Glutamatergic neuron (in vitro differentiated cells): ENCODE measurements around the gene OR52E4. TPM values are rescaled to one million over a fixed set of nuclear protein-coding genes. Genes with fewer than 3 reads are reported as not detected.

Experiments used
- DNase-seq: peaks from one replicate; pipeline ENCODE4 v3.0.0; 2022
- H3K27ac Mint-ChIP-seq: one replicate; pipeline ENCODE4 v1.8.0; 2020; ENCODE audit warnings: mild to moderate bottlenecking, mixed read lengths, inconsistent platforms; ENCODE audit not compliant: unreplicated experiment
- H3K27me3 Mint-ChIP-seq: one replicate; pipeline ENCODE4 v1.8.0; 2020; ENCODE audit warnings: mild to moderate bottlenecking, moderate library complexity, mixed read lengths, inconsistent platforms; ENCODE audit not compliant: unreplicated experiment
- H3K36me3 Mint-ChIP-seq: one replicate; pipeline ENCODE4 v1.8.0; 2020; ENCODE audit warnings: mild to moderate bottlenecking, mixed read lengths, inconsistent platforms; ENCODE audit not compliant: unreplicated experiment
- H3K4me1 Mint-ChIP-seq: one replicate; pipeline ENCODE4 v1.8.0; 2020; ENCODE audit warnings: mild to moderate bottlenecking, low read depth, mixed read lengths, inconsistent platforms; ENCODE audit not compliant: unreplicated experiment
- H3K4me3 Mint-ChIP-seq: one replicate; pipeline ENCODE4 v1.8.0; 2020; ENCODE audit warnings: mild to moderate bottlenecking, mixed read lengths, inconsistent platforms; ENCODE audit not compliant: unreplicated experiment
- H3K9me3 Mint-ChIP-seq: one replicate; pipeline ENCODE4 v1.8.0; 2020; ENCODE audit warnings: mild to moderate bottlenecking, moderate library complexity, mixed read lengths, inconsistent platforms; ENCODE audit not compliant: unreplicated experiment
- CTCF ChIP-seq: fragments of 200-600 bp; sonication (generic); IDR thresholded peaks from one replicate; pipeline ENCODE4 v1.5.0; 2021; ENCODE audit not compliant: partially characterized antibody, unreplicated experiment
- long read RNA-seq: library from polyadenylated mRNA; unstranded; transcript quantifications from one replicate; pipeline ENCODE4 v2.0.0, GENCODE V29; 2020; ENCODE audit not compliant: unreplicated experiment
- total RNA-seq: library from RNA; stranded (reverse); fragmentation: NEBNext Ultra II Directional; extraction: Animal tissue kit (Norgen Biotek cat#: 25700); gene quantifications from one replicate; pipeline ENCODE4 v1.2.1, GENCODE V29; 2021; ENCODE audit not compliant: unreplicated experiment

OR52E4 gene
- total RNA-seq = not detected
- long read RNA-seq = 0 reads

- Mint-ChIP-seq H3K4me3 (no peak within 1 kb of the TSS), H3K4me1 (no peaks in the 10 kb centered on the region), H3K27me3 (no peaks in the 10 kb centered on the region), H3K27ac (no peak within 1 kb of the TSS), H3K9me3 (no peaks in the 10 kb centered on the region), H3K36me3 (no peaks in the 10 kb centered on the region)
- no peak for TF ChIP-seq CTCF
- DNase-seq = no peak
These were observed at the start of gene OR52E4 for GRCh38 chr11:5880329-5880728. Gene OR52E4 (plus strand): TSS chr11:5880629. CDS start chr11:5884293, 3,664 bp downstream.

GRCh38 chr11:5831196-5831829 is 49.1 kb upstream of the OR52E4 start:
- no peak for DNase-seq
- Mint-ChIP-seq H3K36me3 (no peaks in the 10 kb centered on the region), H3K4me1 (no peaks in the 10 kb centered on the region), H3K4me3 (no peak overlapping the region), H3K27me3 (no peaks in the 10 kb centered on the region), H3K9me3 (no peaks in the 10 kb centered on the region), H3K27ac (no peak overlapping the region)
- no peak for TF ChIP-seq CTCF

- TF ChIP-seq CTCF = no peak
- Mint-ChIP-seq H3K4me3 (no peak overlapping the region), H3K4me1 (no peaks in the 10 kb centered on the region), H3K27ac (no peak overlapping the region), H3K36me3 (no peaks in the 10 kb centered on the region), H3K9me3 (no peaks in the 10 kb centered on the region), H3K27me3 (no peaks in the 10 kb centered on the region)
- DNase-seq = no peak
These were observed 47.0 kb upstream of the OR52E4 start for GRCh38 chr11:5833446-5833845.

GRCh38 chr11:5837695-5838094 is 42.7 kb upstream of the OR52E4 start:
- Mint-ChIP-seq H3K36me3 (no peaks in the 10 kb centered on the region), H3K9me3 (no peaks in the 10 kb centered on the region), H3K4me3 (no peak overlapping the region), H3K27me3 (no peaks in the 10 kb centered on the region), H3K4me1 (no peaks in the 10 kb centered on the region), H3K27ac (no peak overlapping the region)
- no peak for DNase-seq
- TF ChIP-seq CTCF = no peak

- Mint-ChIP-seq H3K4me3 (no peak within 1 kb of the TSS), H3K36me3 (no peaks in the 10 kb centered on the region), H3K4me1 (no peaks in the 10 kb centered on the region), H3K27me3 (no peaks in the 10 kb centered on the region), H3K9me3 (no peaks in the 10 kb centered on the region), H3K27ac (no peak within 1 kb of the TSS)
- no peak for TF ChIP-seq CTCF
- DNase-seq = no peak
These were observed 38.6 kb upstream of the OR52E4 start, which contains the start of gene OR52E6 for GRCh38 chr11:5841797-5842196. Gene OR52E6 (minus strand): TSS chr11:5841897. CDS start chr11:5841897, 0 bp downstream.
